GM12892 (cell line): ENCODE results near the gene OR11A1.

ENCODE experiments used
- POLR2AphosphoS5 ChIP-seq: IDR thresholded peaks from 2 replicates; pipeline ENCODE4 v1.6.1; 2011; ENCODE audit warnings: low read depth, low read length, control low read depth
- TAF1 ChIP-seq: IDR thresholded peaks from 2 replicates; pipeline ENCODE4 v1.6.1; 2011; ENCODE audit warnings: low read depth, mild to moderate bottlenecking, control low read depth, low read length, borderline replicate concordance

GRCh38 chr6:29486577-29486976 is 29.7 kb upstream of the OR11A1 start:
- TF ChIP-seq POLR2AphosphoS5 (no peak), TAF1 (no peak)
